Ishikawa (cell line): ENCODE results near the gene GABRD.

ENCODE experiments used
- CEBPB ChIP-seq: IDR thresholded peaks from 2 replicates; pipeline ENCODE4 v1.6.1; 2012
- CREB1 ChIP-seq: IDR thresholded peaks from 2 replicates; pipeline ENCODE4 v1.6.1; 2012; ENCODE audit warnings: low read depth
- EGR1 ChIP-seq: IDR thresholded peaks from 2 replicates; pipeline ENCODE4 v1.6.1; 2012
- EP300 ChIP-seq: IDR thresholded peaks from 2 replicates; pipeline ENCODE4 v1.6.1; 2012; ENCODE audit warnings: borderline replicate concordance
- FOXM1 ChIP-seq: IDR thresholded peaks from 2 replicates; pipeline ENCODE4 v1.6.1; 2012; ENCODE audit warnings: low read depth, borderline replicate concordance
- NFIC ChIP-seq: IDR thresholded peaks from 2 replicates; pipeline ENCODE4 v1.6.1; 2012
- RAD21 ChIP-seq: IDR thresholded peaks from 2 replicates; pipeline ENCODE4 v1.6.1; 2012; ENCODE audit warnings: low read depth
- TAF1 ChIP-seq: IDR thresholded peaks from 2 replicates; pipeline ENCODE4 v1.6.1; 2012; ENCODE audit warnings: low read depth, mild to moderate bottlenecking
- TCF12 ChIP-seq: IDR thresholded peaks from 2 replicates; pipeline ENCODE4 v1.6.1; 2012; ENCODE audit warnings: low read depth
- TEAD4 ChIP-seq: IDR thresholded peaks from 2 replicates; pipeline ENCODE4 v1.6.1; 2012
- USF1 ChIP-seq: IDR thresholded peaks from 2 replicates; pipeline ENCODE4 v1.6.1; 2012
- YY1 ChIP-seq: IDR thresholded peaks from 2 replicates; pipeline ENCODE4 v1.6.1; 2012; ENCODE audit warnings: low read depth
- ZBTB7A ChIP-seq: IDR thresholded peaks from 2 replicates; pipeline ENCODE4 v1.6.1; 2012; ENCODE audit warnings: low read depth
- TF ChIP-seq, protein P1 (sequence below): IDR thresholded peaks from 2 replicates; pipeline ENCODE4 v1.6.1; 2012
- TF ChIP-seq, protein P2 (sequence below): IDR thresholded peaks from 2 replicates; pipeline ENCODE4 v1.6.1; 2012; ENCODE audit warnings: low read depth, mild to moderate bottlenecking

GABRD gene

DNA sequence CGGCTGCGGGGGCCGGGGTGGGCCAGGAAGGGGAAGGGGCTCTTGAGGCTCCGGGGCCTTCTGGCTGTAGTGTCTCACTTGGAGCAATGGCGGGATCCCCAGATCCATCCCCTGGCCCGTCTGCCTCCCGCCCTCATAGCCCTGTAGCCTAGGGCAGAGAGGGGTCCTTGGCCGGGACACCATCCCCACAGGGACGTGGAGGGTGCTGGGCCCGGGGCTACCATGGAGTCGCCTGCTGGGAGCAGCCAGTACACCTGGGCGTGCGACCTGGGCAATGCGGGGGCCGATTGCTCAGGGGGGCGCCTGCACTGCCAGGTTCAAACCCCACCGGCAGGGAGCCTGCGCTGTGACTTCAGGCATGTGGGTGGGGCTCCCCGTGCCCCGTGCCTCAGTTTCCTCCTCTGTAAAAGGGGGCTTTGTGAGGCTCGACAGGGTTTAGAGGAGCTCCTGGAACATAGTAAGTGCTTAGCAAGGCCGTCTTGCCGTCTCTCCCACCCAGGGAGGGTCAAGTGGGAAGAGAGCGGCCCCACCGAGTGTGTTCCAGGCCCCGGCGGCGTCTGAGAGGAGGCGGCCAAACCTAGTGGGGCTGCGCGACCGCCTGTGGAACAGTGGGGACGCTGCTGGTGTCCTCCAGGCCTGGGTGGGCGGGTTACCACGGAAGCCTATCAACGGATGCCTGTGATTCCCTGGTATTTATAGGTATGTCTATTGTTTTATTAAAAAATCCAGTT lies 51.8 kb downstream of the GABRD start:
- no peak for TF ChIP-seq EP300
- TF ChIP-seq CEBPB = no peak
- no peak for TF ChIP-seq EGR1
- no peak for TF ChIP-seq TAF1
- no peak for TF ChIP-seq TCF12
- TF ChIP-seq YY1 = no peak
- no peak for TF ChIP-seq CREB1
- TF ChIP-seq USF1 = no peak
- TF ChIP-seq, protein P1, sequence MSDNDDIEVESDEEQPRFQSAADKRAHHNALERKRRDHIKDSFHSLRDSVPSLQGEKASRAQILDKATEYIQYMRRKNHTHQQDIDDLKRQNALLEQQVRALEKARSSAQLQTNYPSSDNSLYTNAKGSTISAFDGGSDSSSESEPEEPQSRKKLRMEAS = no peak
- TF ChIP-seq ZBTB7A = no peak
- no peak for TF ChIP-seq FOXM1

- no peak for TF ChIP-seq YY1
These were observed 53.1 kb downstream of the GABRD start for GRCh38 chr1:2072109-2072806.

DNA sequence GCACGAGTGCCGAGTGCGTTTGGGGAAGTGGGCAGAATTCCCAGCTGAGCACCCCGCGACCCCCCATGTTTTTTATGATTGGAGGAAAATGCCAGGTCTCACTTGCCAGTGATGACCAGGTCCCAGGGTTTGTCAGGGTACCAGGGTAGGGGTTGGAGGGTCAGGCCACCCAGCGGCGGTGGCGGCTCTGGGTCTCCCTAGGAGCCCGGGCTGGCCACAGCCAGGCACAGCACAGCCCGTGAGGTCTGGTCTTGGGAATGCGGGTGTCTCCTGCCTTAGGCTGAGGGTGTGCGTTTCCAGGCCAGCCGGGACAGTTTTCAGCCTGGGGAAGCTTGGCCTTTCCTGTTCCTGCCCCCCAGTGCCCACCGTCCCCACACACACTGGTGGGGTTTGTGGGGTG lies 53.7 kb downstream of the GABRD start:
- TF ChIP-seq NFIC (no peak), EGR1 (no peak), TEAD4 (no peak), CEBPB (no peak), CREB1 (no peak), EP300 (no peak), TCF12 (no peak), TAF1 (no peak), USF1 (no peak), ZBTB7A (no peak), FOXM1 (no peak), YY1 (no peak)
- TF ChIP-seq, protein P1 = no peak
- TF ChIP-seq, protein P2, sequence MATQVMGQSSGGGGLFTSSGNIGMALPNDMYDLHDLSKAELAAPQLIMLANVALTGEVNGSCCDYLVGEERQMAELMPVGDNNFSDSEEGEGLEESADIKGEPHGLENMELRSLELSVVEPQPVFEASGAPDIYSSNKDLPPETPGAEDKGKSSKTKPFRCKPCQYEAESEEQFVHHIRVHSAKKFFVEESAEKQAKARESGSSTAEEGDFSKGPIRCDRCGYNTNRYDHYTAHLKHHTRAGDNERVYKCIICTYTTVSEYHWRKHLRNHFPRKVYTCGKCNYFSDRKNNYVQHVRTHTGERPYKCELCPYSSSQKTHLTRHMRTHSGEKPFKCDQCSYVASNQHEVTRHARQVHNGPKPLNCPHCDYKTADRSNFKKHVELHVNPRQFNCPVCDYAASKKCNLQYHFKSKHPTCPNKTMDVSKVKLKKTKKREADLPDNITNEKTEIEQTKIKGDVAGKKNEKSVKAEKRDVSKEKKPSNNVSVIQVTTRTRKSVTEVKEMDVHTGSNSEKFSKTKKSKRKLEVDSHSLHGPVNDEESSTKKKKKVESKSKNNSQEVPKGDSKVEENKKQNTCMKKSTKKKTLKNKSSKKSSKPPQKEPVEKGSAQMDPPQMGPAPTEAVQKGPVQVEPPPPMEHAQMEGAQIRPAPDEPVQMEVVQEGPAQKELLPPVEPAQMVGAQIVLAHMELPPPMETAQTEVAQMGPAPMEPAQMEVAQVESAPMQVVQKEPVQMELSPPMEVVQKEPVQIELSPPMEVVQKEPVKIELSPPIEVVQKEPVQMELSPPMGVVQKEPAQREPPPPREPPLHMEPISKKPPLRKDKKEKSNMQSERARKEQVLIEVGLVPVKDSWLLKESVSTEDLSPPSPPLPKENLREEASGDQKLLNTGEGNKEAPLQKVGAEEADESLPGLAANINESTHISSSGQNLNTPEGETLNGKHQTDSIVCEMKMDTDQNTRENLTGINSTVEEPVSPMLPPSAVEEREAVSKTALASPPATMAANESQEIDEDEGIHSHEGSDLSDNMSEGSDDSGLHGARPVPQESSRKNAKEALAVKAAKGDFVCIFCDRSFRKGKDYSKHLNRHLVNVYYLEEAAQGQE = no peak

DNA sequence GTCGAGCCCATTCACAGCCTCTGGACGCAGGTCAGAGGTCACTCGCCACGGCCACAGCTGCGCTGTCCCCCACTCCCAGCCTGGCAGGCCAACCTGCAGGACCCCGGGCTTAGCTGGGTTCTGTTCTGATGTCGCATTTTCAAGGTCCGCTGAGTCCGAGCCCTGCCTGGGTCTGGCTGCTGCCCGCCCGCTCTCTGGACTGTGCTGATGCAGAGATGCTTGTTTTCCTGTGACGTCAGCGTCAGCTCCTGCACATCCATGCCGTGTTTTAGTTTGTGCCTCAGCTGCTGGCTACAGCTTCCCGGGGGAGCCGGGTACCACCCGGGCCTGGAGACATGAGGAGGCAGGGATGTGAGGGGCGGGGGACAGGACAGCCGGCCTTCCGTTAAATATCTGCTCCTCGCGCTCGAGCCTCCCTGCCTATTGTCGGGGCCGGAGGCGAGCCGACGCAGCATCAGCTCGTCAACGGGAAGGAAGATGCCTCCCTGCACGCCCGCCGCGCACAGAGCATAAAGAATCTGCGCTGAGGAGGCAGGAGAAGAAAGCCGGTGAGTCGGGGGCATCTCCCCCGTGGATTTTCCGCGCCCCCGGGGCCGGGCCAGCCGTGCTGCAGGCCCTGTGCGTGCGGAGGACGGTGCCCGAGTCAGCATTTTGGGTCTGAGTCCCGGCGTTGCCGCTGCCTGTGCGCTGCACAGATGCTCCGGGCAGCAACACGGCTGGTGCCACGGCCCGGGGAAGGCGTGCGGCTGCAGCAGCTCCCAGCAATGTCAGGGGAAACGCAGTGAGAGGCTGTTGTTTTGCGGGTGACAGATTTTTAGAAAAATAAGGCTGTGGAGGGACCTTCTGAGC lies 54.5 kb downstream of the GABRD start:
- TF ChIP-seq, protein P1 = no peak
- no peak for TF ChIP-seq NFIC
- TF ChIP-seq EP300 = no peak
- TF ChIP-seq TEAD4 = no peak
- no peak for TF ChIP-seq EGR1
- no peak for TF ChIP-seq CEBPB
- no peak for TF ChIP-seq CREB1
- no peak for TF ChIP-seq RAD21

- no peak for TF ChIP-seq CEBPB
- TF ChIP-seq CREB1 = no peak
- TF ChIP-seq TCF12 = no peak
- no peak for TF ChIP-seq TEAD4
- no peak for TF ChIP-seq NFIC
- TF ChIP-seq, protein P1 = no peak
These were observed 55.3 kb downstream of the GABRD start for GRCh38 chr1:2074396-2074795.

- no peak for TF ChIP-seq EP300
- TF ChIP-seq ZBTB7A = no peak
- TF ChIP-seq NFIC = no peak
- no peak for TF ChIP-seq YY1
- no peak for TF ChIP-seq CREB1
- TF ChIP-seq EGR1 = no peak
- no peak for TF ChIP-seq FOXM1
- no peak for TF ChIP-seq TAF1
These were observed 56.0 kb downstream of the GABRD start for GRCh38 chr1:2074944-2075740.
